NCI-H345 treated with DMSO at 0.1 percent for 48 hours (cell line): ENCODE data around the gene TRIM15.
A peak's percentile ranks its signal among the peaks of the same experiment; 100 is the strongest.
"Not testable (repeated sequence)": the region's sequence is repeated elsewhere in the genome, so short reads cannot be mapped to it uniquely, and the experiment has no call there.

ENCODE experiments used
- DNase-seq: peaks from one replicate; lab custom pipeline; 2025; ENCODE audit not compliant: unreplicated experiment; lab: John Stamatoyannopoulos, UW

Gene TRIM15

DNA sequence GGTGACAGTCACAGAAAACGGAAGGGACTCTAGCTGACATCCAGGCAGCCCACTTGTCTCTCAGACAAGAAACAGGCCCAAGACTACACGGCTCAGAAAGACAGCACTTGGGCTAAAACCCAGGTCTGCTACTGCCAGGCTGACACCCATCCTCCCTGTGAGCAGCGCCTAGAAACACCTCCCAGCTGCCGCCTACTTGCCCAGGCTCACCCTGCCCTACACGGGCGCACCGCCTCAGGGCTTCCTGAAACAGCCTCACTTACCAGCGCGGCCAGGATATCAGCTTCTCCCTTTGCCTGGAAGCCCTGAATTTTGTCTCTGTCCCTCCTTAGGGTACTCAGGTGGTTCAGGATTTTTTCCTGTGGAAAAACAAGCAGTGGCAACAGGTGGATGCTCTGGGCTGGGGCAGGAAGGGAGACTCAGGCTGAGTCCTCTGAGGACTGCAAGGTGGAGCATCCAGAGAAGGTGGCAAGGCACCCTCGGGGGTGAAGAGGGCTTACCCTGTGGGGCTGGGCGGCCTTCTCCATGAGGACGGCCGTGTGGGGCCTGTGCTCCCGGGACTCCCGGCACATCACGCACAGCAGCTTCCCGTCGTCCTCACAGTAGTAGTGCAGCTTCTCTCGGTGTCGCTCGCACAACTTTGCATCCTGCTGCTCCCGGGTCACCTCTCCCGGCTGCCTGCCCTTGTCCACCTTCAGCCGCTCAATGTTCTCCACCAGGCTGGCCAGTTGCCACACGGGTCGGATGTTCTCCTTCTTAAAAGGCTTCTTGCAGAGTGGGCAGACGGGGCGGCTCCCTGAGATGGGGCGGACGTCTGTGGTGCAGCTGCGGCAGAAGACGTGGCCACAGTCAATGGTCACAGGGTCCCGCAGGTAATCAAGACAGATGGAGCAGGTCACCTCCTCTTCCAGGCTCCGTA, 35.1 kb downstream of the TRIM15 start:
- DNase-seq: no peak

DNA sequence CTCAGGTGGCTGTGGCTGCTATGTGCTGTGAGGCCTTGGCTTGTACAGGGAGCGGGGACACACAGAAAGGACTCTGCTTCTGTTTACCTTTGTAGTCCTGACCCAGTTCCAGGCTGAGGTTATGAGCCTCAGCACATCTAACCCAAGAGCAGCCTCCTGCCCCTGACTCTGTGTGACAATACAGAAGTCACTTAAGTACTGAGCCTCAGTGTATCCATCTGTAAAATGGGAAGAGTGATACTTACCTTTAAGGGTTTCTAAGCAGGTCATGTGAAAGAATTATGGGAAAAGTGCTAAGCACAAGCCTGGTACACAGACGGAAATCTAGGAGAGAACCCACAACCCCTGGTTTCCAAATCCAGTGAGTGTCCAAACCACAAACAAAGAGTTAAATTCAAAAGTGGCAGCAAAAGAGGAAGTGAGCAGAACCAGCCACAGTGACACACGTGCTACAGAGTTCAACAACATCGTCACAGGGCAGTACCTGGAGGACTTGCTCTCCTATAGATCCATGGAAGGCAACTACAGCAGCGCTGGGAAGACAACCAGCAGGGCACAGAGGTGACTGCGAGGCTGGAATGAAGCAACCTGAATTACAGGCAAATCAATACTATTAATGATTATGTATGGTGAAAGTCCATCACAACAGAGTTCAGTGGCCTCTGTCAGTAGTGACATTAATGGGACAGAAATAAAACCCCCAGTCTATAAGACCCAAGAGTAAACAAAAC, 37.4 kb downstream of the TRIM15 start:
- DNase-seq: no peak

- no peak for DNase-seq
Measured at GRCh38 chr6:30202366-30202765, 39.0 kb downstream of the TRIM15 start.

DNA sequence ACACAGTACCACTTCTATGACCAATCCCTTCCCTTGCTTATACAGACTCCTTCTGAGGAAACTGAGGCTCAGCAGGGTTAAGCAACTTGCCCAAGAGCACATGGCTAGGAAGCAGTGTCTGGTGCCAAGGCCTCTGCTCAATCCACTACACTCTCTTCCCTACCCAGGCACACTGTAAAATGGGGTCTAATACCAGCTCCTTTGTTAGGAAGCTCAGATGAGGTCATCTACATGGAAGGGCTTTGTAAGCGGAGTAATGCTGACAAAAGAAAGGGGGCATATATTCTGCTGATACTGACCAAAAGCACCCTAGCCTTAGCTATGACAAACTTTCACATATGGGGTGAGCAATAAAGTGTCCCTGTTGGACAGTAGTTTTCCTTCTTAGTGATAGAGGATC, 40.8 kb downstream of the TRIM15 start:
- no peak for DNase-seq

GRCh38 chr6:30206152-30206551, 42.8 kb downstream of the TRIM15 start:
- no peak for DNase-seq

DNA sequence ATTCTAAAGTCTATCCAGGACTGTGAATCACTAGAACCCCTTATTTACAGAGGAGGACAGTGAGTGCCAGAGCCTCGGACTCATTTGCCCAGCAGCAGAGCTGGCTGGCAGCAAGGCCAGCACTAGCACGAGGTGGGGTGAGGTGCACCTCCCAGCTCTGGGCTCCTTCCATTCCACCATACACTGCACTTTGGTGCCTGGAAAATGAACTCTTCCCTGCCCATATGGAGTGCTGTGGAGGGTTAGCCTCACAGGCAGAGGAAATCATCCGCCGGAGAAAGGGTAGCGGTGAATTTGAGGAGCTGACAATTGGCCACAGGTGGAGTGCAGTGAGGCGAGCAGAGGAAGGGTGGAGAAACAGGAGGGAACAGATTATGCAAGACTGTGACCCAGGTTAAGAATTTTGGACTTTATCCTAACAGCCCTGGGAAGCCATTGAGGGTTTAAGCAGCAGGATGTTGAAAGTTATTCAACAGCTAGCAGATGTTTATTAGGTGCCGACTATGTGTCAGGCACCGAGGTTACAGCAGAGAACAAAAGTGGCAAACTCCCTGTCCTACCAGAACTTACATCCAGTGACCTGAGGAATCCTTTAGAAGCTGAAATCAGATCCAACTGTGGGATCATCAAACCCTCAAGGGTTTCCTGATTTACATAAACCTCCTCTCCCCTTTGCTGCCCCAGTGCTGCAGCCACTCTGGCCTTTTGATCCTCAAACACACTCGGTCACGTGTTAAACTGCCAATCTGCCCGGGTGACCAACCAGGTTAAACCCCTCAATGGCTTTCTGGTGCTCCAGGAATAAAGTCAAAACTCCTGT, 43.7 kb downstream of the TRIM15 start:
- no peak for DNase-seq

GRCh38 chr6:30207619-30208295, 44.4 kb downstream of the TRIM15 start:
- DNase-seq: no peak

DNA sequence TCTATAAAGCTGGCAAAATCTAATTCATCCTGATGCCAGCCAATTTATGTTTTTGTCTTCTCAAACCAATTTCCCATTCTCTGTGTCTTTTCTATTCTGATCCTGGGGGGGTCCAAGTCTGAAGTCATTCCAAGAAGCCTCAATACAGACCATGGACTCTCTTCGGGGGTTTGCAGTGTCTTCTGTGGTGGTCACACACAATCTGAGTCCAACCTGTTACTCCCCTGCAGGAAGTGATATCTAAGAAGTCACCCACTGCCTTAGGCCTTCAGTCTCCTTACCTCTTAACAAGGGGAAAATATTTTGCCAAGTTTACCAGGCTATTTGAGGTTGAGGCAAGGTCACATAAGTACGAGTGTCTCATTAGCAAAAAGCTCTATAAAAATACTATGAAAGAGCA, 48.0 kb downstream of the TRIM15 start:
- DNase-seq: no peak

DNA sequence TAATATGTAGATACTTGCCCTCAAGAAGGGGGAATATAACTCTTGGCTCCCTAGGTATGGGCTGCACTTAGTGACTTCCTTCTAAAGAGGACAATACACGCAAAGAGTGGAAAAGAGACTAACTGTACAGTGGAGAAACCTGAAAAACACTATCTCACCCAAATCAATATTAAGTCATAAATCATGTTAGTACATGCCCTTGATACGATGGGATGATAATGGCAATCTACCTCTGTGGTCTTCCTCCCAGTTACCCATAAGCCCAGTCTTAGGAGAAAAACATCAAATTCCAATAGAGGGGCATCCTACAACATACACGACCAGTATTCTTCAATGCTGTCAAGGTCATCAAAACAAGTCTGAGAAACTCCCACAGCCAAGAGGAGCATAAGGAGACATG, 48.6 kb downstream of the TRIM15 start:
- no peak for DNase-seq

DNA sequence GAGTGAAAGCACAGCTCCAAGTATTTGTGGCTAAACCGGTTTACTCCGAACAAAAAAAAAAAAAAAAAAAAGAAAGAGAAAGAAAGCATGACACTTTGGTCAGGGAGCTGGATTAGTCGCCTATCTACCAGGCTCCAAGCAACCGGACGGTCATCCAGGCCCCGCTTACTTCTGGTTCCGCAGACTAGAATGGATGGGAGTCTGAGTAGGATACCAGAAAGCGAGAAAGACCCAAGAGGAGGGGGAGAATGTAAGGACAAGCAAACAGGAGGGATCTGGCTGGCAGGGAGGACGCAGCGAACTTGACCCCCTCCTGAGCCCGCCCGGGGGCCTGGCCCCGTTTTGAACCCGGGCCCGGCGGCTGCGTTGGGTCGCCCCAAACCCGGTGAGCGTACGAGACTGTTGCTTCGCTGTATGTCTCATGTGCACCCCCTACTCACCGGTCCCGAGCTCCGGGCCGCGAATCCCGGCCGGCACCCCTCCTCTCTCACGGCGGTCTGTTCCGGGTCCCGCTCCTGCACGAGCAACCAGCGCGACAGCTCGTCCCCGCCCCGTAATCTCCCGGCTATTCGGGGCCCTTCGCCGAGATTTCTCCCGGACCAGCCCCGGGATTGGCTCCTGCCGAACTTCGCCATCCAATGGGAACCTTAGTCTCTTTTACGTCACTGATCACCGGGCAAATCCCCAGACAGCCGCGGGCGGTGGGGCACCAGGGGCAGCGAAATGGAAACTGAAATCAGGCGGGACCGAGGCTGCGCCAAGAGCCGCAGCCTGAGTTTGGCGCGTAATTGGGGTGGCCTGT, 49.7 kb downstream of the TRIM15 start, which contains the start of gene TRIM26:
Gene TRIM26 (minus strand): TSS at position 542 of the 802 bp plus-strand sequence. CDS start 14,303 bp downstream, outside the sequence.
- DNase-seq: peak; percentile 96

DNA sequence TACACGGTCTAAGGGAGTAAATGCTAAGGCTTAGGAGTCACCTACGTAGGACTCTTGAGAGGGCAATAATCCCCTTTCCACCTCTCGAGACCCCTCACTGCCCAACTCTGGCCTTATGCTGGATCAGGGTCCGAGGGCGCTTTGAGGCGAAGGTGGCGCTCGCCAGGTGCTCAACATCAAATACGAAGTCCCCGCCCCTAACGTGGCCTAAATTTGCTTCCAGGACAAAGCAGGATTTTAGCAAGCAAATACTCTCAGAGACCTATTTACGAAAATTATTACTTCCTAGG, 50.3 kb downstream of the TRIM15 start:
- DNase-seq: no peak

DNA sequence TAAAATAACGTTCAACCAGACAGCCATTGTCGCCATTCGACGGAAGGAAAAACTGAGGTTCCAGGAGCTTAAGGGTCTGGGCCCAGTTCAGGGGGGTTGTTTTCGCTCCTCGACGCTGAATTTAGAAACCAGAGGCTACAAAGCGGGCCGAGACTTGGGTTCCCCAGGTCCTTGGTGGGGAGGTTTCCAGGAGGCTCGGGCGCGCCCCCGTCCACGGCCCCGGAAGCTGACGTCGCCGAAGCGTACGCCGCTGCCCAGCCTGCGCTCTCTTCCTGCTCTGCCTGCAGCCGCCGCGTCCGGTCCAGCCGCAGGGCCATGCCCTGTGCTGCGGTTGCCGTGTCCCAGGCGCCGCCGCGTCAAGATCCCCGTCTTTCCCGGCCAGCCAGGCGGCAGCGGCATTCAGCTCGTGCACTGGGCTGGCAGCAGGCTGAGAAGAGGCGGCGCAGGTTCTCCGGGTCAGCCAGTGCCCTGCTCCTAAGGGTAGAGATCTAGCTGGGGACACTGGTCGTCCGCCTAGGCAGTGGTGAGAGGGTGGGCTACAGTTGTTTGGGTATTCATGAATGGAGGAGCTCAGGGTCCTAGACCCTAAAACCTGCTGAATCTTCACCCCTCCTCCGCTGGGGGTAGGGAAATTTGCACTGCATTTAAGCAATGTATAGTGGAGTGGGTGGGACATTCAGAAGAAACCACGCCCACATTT, 50.8 kb downstream of the TRIM15 start:
- peak; percentile 47 for DNase-seq

DNA sequence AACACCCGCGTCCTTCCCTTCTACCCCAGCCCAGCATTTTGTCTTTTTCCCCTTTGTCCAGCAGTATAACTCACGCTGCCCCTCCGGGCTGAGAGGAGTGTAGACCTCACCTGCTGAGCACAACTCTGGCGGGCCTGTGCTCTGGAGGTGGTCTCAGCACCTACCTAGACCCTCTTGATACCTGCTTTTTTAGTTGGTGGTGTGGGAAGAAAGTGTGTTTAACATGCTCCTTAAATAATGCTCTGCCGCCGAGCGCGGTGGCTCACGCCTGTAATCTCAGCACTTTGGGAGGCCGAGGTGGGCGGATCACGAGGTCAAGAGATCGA, 51.3 kb downstream of the TRIM15 start:
- DNase-seq: no peak

GRCh38 chr6:30216096-30216495, 52.8 kb downstream of the TRIM15 start:
- no peak for DNase-seq

DNA sequence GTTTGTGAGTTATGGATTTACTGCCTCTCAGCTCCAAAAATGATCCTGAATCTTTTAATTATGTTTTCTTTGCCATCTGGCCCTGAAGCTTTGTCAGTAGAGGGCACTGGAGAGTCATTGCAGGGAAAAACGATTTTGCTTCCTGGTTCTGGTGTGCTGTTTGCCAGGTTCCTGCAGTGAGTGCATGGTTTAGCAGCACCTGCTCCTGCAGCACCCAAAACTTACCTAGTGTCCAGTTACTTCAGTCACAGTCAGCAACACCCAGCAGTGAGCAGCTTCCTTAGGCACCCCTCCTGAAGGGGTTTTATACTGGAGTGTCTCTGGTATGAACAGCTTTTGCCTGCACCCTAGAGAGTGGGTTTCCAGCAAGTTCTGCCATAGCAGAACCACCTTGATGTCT, 55.9 kb downstream of the TRIM15 start:
- peak; percentile 55 for DNase-seq

DNA sequence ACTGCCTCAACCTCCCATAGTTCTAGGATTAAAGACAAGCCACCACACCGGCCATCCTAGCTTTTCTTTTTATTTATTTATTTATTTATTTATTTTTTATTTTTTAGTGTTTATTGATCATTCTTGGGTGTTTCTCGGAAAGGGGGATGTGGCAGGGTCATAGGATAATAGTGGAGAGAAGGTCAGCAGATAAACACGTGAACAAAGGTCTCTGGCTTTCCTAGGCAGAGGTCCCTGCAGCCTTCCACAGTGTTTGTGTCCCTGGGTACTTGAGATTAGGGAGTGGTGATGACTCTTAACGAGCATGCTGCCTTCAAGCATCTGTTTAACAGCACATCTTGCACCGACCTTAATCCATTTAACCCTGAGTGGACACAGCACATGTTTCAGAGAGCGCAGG, 58.0 kb downstream of the TRIM15 start:
- not testable (repeated sequence) for DNase-seq

- not testable (repeated sequence) for DNase-seq
Measured at GRCh38 chr6:30221956-30222355, 58.6 kb downstream of the TRIM15 start.
